Stomach smooth muscle (tissue), 2 donors: Measurements from ENCODE around the gene TM7SF3.
"Not testable (repeated sequence)": the region's sequence is repeated elsewhere in the genome, so short reads cannot be mapped to it uniquely, and the experiment has no call there.

Experiments used
- H3K27ac ChIP-seq: one replicate; pipeline ENCODE4 v1.7.0; 2013; ENCODE audit warnings: mild to moderate bottlenecking, low read length, inconsistent platforms
- H3K27me3 ChIP-seq, 2 donors: one replicate each; pipeline ENCODE4 v1.7.0; 2013; ENCODE audit warnings: low read length in 2 of 2; ENCODE audit not compliant: insufficient read depth in 2 of 2, control insufficient read depth in 1 of 2
- H3K36me3 ChIP-seq, 2 donors: one replicate each; pipeline ENCODE4 v1.7.0; 2013; ENCODE audit warnings: low read length in 2 of 2; ENCODE audit not compliant: control insufficient read depth in 2 of 2, insufficient read depth in 2 of 2
- H3K4me1 ChIP-seq: one replicate; pipeline ENCODE4 v1.7.0; 2013; ENCODE audit warnings: low read length; ENCODE audit not compliant: control insufficient read depth, insufficient read depth
- H3K4me3 ChIP-seq, 2 donors: one replicate each; pipeline ENCODE4 v1.7.0; 2013; ENCODE audit warnings: low read length in 2 of 2
- H3K9ac ChIP-seq, 2 donors: one replicate each; pipeline ENCODE4 v1.7.0; 2013; ENCODE audit warnings: low read length in 2 of 2, mild to moderate bottlenecking in 1 of 2
- H3K9me3 ChIP-seq, 2 donors: one replicate each; pipeline ENCODE4 v1.7.0; 2013; ENCODE audit warnings: low read length in 2 of 2; ENCODE audit not compliant: control insufficient read depth in 2 of 2
- donor health status: healthy.
- donor health status: Pancreatic carcinoma.

TM7SF3 gene

GRCh38 chr12:27040637-27041036 lies 26.5 kb upstream of the TM7SF3 start:
- H3K4me1 ChIP-seq, H3K4me3 ChIP-seq, H3K36me3 ChIP-seq, H3K27me3 ChIP-seq, H3K27ac ChIP-seq, H3K9me3 ChIP-seq, H3K9ac ChIP-seq: not testable (repeated sequence)

DNA sequence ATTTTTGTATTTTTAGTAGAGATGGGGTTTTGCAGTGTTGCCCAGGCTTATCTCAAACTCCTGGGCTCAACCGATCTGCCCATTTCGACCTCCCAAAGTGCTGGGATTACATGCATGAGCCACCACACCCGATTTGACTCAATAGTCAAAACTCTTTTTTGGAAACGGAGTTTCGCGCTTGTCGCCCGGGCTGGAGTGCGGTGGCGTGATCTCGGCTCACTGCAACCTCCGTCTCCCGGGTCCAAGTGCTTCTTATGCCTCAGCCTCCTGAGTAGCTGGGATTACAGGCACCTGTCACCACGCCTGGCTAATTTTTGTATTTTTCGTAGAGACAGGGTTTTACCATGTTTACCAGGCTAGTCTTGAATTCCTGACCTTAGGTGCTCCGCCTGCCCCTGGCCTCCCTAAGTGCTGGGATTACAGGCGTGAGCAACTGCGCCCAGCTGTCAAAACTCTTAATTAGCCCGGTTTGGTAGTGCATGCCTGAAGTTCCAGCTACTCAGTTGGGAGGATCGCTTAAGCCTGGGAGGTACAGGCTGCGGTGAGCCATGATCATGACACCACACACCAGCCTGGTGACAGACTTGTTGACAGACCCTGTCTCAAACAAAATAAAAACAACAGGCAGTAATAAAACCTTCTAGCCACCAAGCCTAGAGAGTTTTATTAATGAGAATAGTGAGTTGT lies 20.6 kb upstream of the TM7SF3 start:
- H3K9ac ChIP-seq, result no peak overlapping the region
- no peak overlapping the region for H3K27ac ChIP-seq
- H3K36me3 ChIP-seq, result peaks cover 16 to 26% of the 10 kb centered on the region in 2 donors

GRCh38 chr12:27032679-27033078 lies 18.5 kb upstream of the TM7SF3 start:
- no peaks in the 10 kb centered on the region for H3K9me3 ChIP-seq
- no peak overlapping the region for H3K4me3 ChIP-seq
- no peaks in the 10 kb centered on the region for H3K4me1 ChIP-seq
- H3K36me3 ChIP-seq, result peaks cover 36 to 40% of the 10 kb centered on the region in 2 donors
- H3K9ac ChIP-seq, result no peak overlapping the region
- no peak overlapping the region for H3K27ac ChIP-seq
- H3K27me3 ChIP-seq, result no peaks in the 10 kb centered on the region

More for the DNA sequence above, 20.6 kb upstream of the TM7SF3 start:
- Histone ChIP-seq H3K4me3 (no peak overlapping the region), H3K9me3 (no peaks in the 10 kb centered on the region), H3K4me1 (no peaks in the 10 kb centered on the region), H3K27me3 (no peaks in the 10 kb centered on the region)

DNA sequence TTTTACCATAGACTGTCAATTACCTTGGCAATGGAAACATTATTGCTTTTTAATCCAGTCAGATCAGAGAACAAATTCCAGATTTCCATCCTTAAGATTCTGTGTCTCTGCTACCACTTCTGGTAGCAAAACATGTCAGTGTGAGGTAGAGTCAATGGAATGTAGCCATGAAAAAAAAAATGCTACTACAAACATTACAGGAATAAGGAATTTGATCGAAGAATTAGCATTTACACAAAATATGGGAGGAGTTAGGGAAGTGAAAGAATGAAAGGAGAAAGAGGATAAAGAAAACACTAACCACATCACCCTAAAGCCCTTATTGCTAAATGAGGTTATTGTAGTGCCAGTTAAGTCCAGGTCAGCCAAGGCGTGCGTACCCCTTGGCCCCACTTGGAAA lies 17.3 kb upstream of the TM7SF3 start:
- H3K9ac ChIP-seq, result no peak overlapping the region
- H3K4me1 ChIP-seq, result no peaks in the 10 kb centered on the region
- H3K27me3 ChIP-seq, result no peaks in the 10 kb centered on the region
- H3K9me3 ChIP-seq, result no peaks in the 10 kb centered on the region
- H3K27ac ChIP-seq, result no peak overlapping the region
- H3K4me3 ChIP-seq, result no peak overlapping the region
- H3K36me3 ChIP-seq, result peaks cover 40 to 43% of the 10 kb centered on the region in 2 donors

DNA sequence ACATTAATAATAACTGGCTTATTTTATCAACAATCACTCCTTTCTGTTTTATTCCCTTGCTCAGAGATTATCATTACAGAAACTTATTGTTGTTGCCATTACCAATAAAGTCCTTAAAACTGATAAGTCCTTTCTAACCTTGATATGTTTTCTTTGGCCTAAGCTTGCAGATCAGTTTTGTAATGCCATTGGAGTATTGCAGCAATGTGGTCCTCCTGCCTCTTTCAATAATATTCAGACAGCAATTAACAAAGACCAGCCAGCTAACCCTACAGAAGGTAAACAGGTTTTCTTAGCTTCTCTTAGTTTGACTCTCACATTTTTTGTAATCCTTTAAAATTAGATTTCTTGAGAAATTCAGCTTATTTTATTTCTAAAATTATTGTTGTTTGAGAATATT lies 12.1 kb upstream of the TM7SF3 start:
- peaks cover 8% of the 10 kb centered on the region for H3K4me1 ChIP-seq
- no peak overlapping the region for H3K4me3 ChIP-seq
- H3K27me3 ChIP-seq, result no peaks in the 10 kb centered on the region
- peaks cover 25 to 26% of the 10 kb centered on the region in 2 donors for H3K36me3 ChIP-seq
- H3K27ac ChIP-seq, result no peak overlapping the region
- H3K9me3 ChIP-seq, result no peaks in the 10 kb centered on the region
- no peak overlapping the region for H3K9ac ChIP-seq

GRCh38 chr12:27025116-27025515 lies 10.9 kb upstream of the TM7SF3 start:
- peaks cover 8% of the 10 kb centered on the region for H3K4me1 ChIP-seq
- H3K27me3 ChIP-seq, result no peaks in the 10 kb centered on the region
- no peak overlapping the region for H3K27ac ChIP-seq
- no peak overlapping the region for H3K9ac ChIP-seq
- peaks cover 17 to 26% of the 10 kb centered on the region in 2 donors for H3K36me3 ChIP-seq
- H3K4me3 ChIP-seq, result no peak overlapping the region
- H3K9me3 ChIP-seq, result no peaks in the 10 kb centered on the region

- H3K27me3 ChIP-seq, result no peaks in the 10 kb centered on the region
- H3K4me3 ChIP-seq, result no peak overlapping the region
- no peak overlapping the region for H3K9ac ChIP-seq
- peaks cover 15 to 20% of the 10 kb centered on the region in 2 donors for H3K36me3 ChIP-seq
- peaks cover 8% of the 10 kb centered on the region for H3K4me1 ChIP-seq
- no peak overlapping the region for H3K27ac ChIP-seq
- no peaks in the 10 kb centered on the region for H3K9me3 ChIP-seq
These were observed 10.1 kb upstream of the TM7SF3 start for GRCh38 chr12:27024291-27024690.

DNA sequence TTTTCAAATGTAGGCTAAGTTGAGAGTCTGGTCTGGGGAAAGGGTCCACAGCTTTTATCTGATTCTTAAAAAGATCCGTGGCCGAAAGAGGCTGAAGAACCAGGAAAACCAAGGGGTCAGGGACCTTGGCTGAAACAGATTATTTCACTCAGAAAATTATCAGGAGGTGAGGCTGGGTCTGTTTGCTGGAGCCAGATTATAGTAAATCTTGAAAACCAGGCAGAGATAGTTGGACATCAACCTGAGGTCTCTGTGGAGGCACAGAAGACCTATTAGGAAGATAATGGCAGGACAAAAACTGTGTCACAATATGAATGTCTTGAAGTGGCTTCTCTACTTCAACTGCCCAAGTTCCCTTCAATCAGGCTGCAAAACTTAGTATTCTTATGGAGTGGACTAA lies 6.6 kb upstream of the TM7SF3 start:
- Histone ChIP-seq H3K27me3 (no peaks in the 10 kb centered on the region), H3K4me1 (peaks cover 8% of the 10 kb centered on the region), H3K9ac (no peak overlapping the region), H3K9me3 (no peaks in the 10 kb centered on the region), H3K36me3 (no peaks in the 10 kb centered on the region), H3K27ac (no peak overlapping the region), H3K4me3 (no peak overlapping the region)

DNA sequence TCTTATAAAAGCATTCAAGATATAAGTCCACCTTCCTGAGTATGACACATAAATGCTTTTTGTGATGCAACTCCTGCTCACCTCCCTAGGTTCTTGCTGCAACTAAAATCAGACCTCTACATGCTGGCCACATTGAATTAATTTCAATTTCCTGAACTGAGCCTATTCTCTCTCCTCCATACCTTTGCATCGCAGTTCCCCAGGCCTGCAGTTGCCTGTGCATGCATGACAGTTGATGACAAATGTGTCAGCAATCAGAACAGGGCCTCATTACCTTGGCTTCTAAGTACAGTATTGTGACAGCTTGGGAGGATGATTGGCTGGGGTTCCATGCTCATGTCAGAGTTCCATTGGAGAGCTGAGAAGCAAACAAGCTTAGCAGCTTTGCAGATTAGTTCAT lies 3.9 kb upstream of the TM7SF3 start:
- H3K36me3 ChIP-seq, result no peaks in the 10 kb centered on the region
- H3K27ac ChIP-seq, result no peak overlapping the region
- H3K27me3 ChIP-seq, result no peaks in the 10 kb centered on the region
- no peak overlapping the region for H3K4me3 ChIP-seq
- no peak overlapping the region for H3K9ac ChIP-seq
- no peaks in the 10 kb centered on the region for H3K9me3 ChIP-seq
- H3K4me1 ChIP-seq, result peaks cover 14% of the 10 kb centered on the region

- H3K4me3 ChIP-seq, H3K9ac ChIP-seq, H3K27me3 ChIP-seq, H3K27ac ChIP-seq, H3K36me3 ChIP-seq, H3K9me3 ChIP-seq: not testable (repeated sequence)
- H3K4me1 ChIP-seq, result peaks cover 14% of the 10 kb centered on the region
These were observed 3.1 kb upstream of the TM7SF3 start for GRCh38 chr12:27017163-27017823.

GRCh38 chr12:27015730-27016076 lies 1.5 kb upstream of the TM7SF3 start:
- Histone ChIP-seq H3K27me3 (no peaks in the 10 kb centered on the region), H3K36me3 (no peaks in the 10 kb centered on the region), H3K9me3 (no peaks in the 10 kb centered on the region), H3K4me1 (peaks cover 14% of the 10 kb centered on the region), H3K9ac (peak overlapping the region in 1 of 2 donors; percentile 98), H3K4me3 (no peak overlapping the region), H3K27ac (peak overlapping the region; percentile 93)
